ENCODE results near the gene APCDD1L.

Gene APCDD1L

GRCh38 chr20:58466095-58466708 lies 49.0 kb downstream of the APCDD1L start:
- no peak for DNase-seq
- Mint-ChIP-seq H3K4me3 (no peak overlapping the region), H3K4me1 (peaks cover 17% of the 10 kb centered on the region), H3K27ac (no peak overlapping the region), H3K9me3 (peaks cover 5% of the 10 kb centered on the region), H3K27me3 (ENCODE audit: low read depth, poor library complexity) (peaks cover 7% of the 10 kb centered on the region), H3K36me3 (ENCODE audit: low read depth) (no peaks in the 10 kb centered on the region)
- no peak for TF ChIP-seq CTCF (IDR thresholded peaks at IDR 0.05)

GRCh38 chr20:58464838-58465237 lies 50.4 kb downstream of the APCDD1L start:
- DNase-seq, result no peak
- peaks cover 22% of the 10 kb centered on the region for H3K4me1 Mint-ChIP-seq
- peaks cover 5% of the 10 kb centered on the region for H3K9me3 Mint-ChIP-seq
- no peak for TF ChIP-seq CTCF (IDR thresholded peaks at IDR 0.05)
- no peaks in the 10 kb centered on the region for H3K36me3 Mint-ChIP-seq (ENCODE audit: low read depth)
- no peak overlapping the region for H3K4me3 Mint-ChIP-seq
- no peak overlapping the region for H3K27ac Mint-ChIP-seq
- H3K27me3 Mint-ChIP-seq (ENCODE audit: low read depth, poor library complexity), result peaks cover 7% of the 10 kb centered on the region

GRCh38 chr20:58463256-58463655 lies 51.9 kb downstream of the APCDD1L start:
- Mint-ChIP-seq H3K27ac (no peak overlapping the region), H3K27me3 (ENCODE audit: low read depth, poor library complexity) (peaks cover 7% of the 10 kb centered on the region), H3K4me3 (no peak overlapping the region), H3K9me3 (peaks cover 5% of the 10 kb centered on the region), H3K36me3 (ENCODE audit: low read depth) (no peaks in the 10 kb centered on the region), H3K4me1 (peaks cover 31% of the 10 kb centered on the region)
- TF ChIP-seq CTCF (IDR thresholded peaks at IDR 0.05), result no peak
- DNase-seq, result no peak

- Mint-ChIP-seq H3K9me3 (peaks cover 5% of the 10 kb centered on the region), H3K4me1 (peaks cover 33% of the 10 kb centered on the region), H3K27ac (no peak overlapping the region), H3K36me3 (ENCODE audit: low read depth) (peaks cover 8% of the 10 kb centered on the region), H3K27me3 (ENCODE audit: low read depth, poor library complexity) (peaks cover 7% of the 10 kb centered on the region), H3K4me3 (no peak overlapping the region)
- no peak for DNase-seq
- no peak for TF ChIP-seq CTCF (IDR thresholded peaks at IDR 0.05)
Observed at GRCh38 chr20:58461899-58462298, 53.3 kb downstream of the APCDD1L start.

GRCh38 chr20:58461104-58461503 lies 54.1 kb downstream of the APCDD1L start:
- no peak for DNase-seq
- H3K27ac Mint-ChIP-seq, result no peak overlapping the region
- TF ChIP-seq CTCF (IDR thresholded peaks at IDR 0.05), result no peak
- H3K36me3 Mint-ChIP-seq (ENCODE audit: low read depth), result peaks cover 8% of the 10 kb centered on the region
- peaks cover 33% of the 10 kb centered on the region for H3K4me1 Mint-ChIP-seq
- H3K9me3 Mint-ChIP-seq, result peaks cover 5% of the 10 kb centered on the region
- peaks cover 7% of the 10 kb centered on the region for H3K27me3 Mint-ChIP-seq (ENCODE audit: low read depth, poor library complexity)
- H3K4me3 Mint-ChIP-seq, result no peak overlapping the region

GRCh38 chr20:58459058-58459750 lies 56.0 kb downstream of the APCDD1L start:
- peaks cover 19% of the 10 kb centered on the region for H3K9me3 Mint-ChIP-seq
- H3K27me3 Mint-ChIP-seq (ENCODE audit: low read depth, poor library complexity), result peaks cover 7% of the 10 kb centered on the region
- no peak for TF ChIP-seq CTCF (IDR thresholded peaks at IDR 0.05)
- peaks cover 27% of the 10 kb centered on the region for H3K4me1 Mint-ChIP-seq
- DNase-seq, result no peak
- no peak overlapping the region for H3K4me3 Mint-ChIP-seq
- H3K27ac Mint-ChIP-seq, result no peak overlapping the region
- peaks cover 23% of the 10 kb centered on the region for H3K36me3 Mint-ChIP-seq (ENCODE audit: low read depth)
